SU-DHL-6 (cell line): ENCODE measurements around the gene CLIC5.

Experiments
- CTCF ChIP-seq: fragments of 200-600 bp; sonication (generic); IDR thresholded peaks from one replicate; pipeline ENCODE4 v1.5.1; 2017; ENCODE audit warnings: antibody characterized with exemption, mild to moderate bottlenecking, low read length, moderate library complexity; ENCODE audit not compliant: insufficient read depth, poor library complexity, severe bottlenecking
- EZH2phosphoT487 ChIP-seq: fragments of 200-600 bp; sonication (generic), shearing (Covaris generic); conservative IDR thresholded peaks from 2 replicates; pipeline ENCODE4 v1.6.1; 2018; ENCODE audit warnings: mild to moderate bottlenecking, antibody characterized with exemption, low read length, moderate library complexity, mixed read lengths

GRCh38 chr6:45900808-45901752, 114.6 kb downstream of the CLIC5 start:
- TF ChIP-seq CTCF (no peak), EZH2phosphoT487 (no peak)
